Tongue (tissue), 2 donors: ENCODE results near the gene NAPB. TPM values are rescaled to one million over a fixed set of nuclear protein-coding genes. Genes with fewer than 3 reads are reported as not detected.
"Not testable (repeated sequence)": the region's sequence is repeated elsewhere in the genome, so short reads cannot be mapped to it uniquely, and the experiment has no call there.

Experiments used
- DNase-seq: peaks from one replicate; pipeline ENCODE4 v3.0.0-alpha.2; 2015
- total RNA-seq: library from RNA; depleted of rRNA; stranded (reverse); fragments of >200 nt; gene quantifications from one replicate; pipeline ENCODE4 v1.2.3, GENCODE V29; 2014

NAPB gene
- 23.7 TPM for total RNA-seq

- peak; percentile 97 for DNase-seq
Measured at GRCh38 chr20:23420943-23421931, at the start of gene NAPB. Gene NAPB, minus strand, starts transcription at chr20:23421488. Its CDS starts 86 bp downstream, at chr20:23421402.

GRCh38 chr20:23466961-23467360, 45.7 kb upstream of the NAPB start:
- not testable (repeated sequence) for DNase-seq

GRCh38 chr20:23461180-23461579, 39.9 kb upstream of the NAPB start:
- no peak for DNase-seq

- DNase-seq = no peak
Measured at GRCh38 chr20:23459461-23460150, 38.3 kb upstream of the NAPB start.

GRCh38 chr20:23456873-23457272, 35.6 kb upstream of the NAPB start:
- no peak for DNase-seq

GRCh38 chr20:23456409-23456808, 35.1 kb upstream of the NAPB start:
- DNase-seq = peak; percentile 47

GRCh38 chr20:23455639-23456038, 34.4 kb upstream of the NAPB start:
- DNase-seq = no peak

- DNase-seq = no peak
Measured at GRCh38 chr20:23454816-23455215, 33.5 kb upstream of the NAPB start.

GRCh38 chr20:23453549-23454543, 32.6 kb upstream of the NAPB start:
- DNase-seq = no peak

GRCh38 chr20:23452776-23453175, 31.5 kb upstream of the NAPB start, which contains the start of gene CST11:
Gene CST11, minus strand, starts transcription at chr20:23452876. Its CDS starts 65 bp downstream, at chr20:23452811.
- no peak for DNase-seq

- DNase-seq = no peak
Measured at GRCh38 chr20:23451956-23452487, 30.7 kb upstream of the NAPB start.

- DNase-seq = no peak
Measured at GRCh38 chr20:23450877-23451276, 29.6 kb upstream of the NAPB start.

GRCh38 chr20:23449421-23449820, 28.1 kb upstream of the NAPB start:
- DNase-seq = no peak

- no peak for DNase-seq
Measured at GRCh38 chr20:23448167-23448566, 26.9 kb upstream of the NAPB start.

- DNase-seq = peak; percentile 46
Measured at GRCh38 chr20:23446505-23446904, 25.2 kb upstream of the NAPB start.

- no peak for DNase-seq
Measured at GRCh38 chr20:23445596-23446217, 24.4 kb upstream of the NAPB start.

GRCh38 chr20:23444859-23445258, 23.6 kb upstream of the NAPB start:
- no peak for DNase-seq

GRCh38 chr20:23442436-23442835, 21.1 kb upstream of the NAPB start:
- no peak for DNase-seq

- DNase-seq = peak; percentile 88
Measured at GRCh38 chr20:23441850-23442313, 20.6 kb upstream of the NAPB start.

- no peak for DNase-seq
Measured at GRCh38 chr20:23440004-23440403, 18.7 kb upstream of the NAPB start.

GRCh38 chr20:23438661-23439060, 17.4 kb upstream of the NAPB start:
- peak; percentile 64 for DNase-seq
